Cardiac muscle cell (in vitro differentiated cells and primary cell): Measurements from ENCODE around the gene ENO2. TPM values are rescaled to one million over a fixed set of nuclear protein-coding genes. Genes with fewer than 3 reads are reported as not detected.
"Not testable (repeated sequence)": the region's sequence is repeated elsewhere in the genome, so short reads cannot be mapped to it uniquely, and the experiment has no call there.

Source experiments
- DNase-seq, 2 donors: peaks; one replicate each; pipeline versions ENCODE4 v3.0.0 to v3.0.0-alpha.2; 2010 to 2017; ENCODE audit warnings: low read depth in 1 of 2, low spot score in 1 of 2
- H3K27ac ChIP-seq: fragments of 200-600 bp; sonication (generic); 2 replicates; pipeline ENCODE4 v1.5.1; 2016
- H3K27me3 ChIP-seq: fragments of 200-600 bp; sonication (generic); 2 replicates; pipeline ENCODE4 v1.6.0; 2016; ENCODE audit warnings: control low read depth
- H3K36me3 ChIP-seq: fragments of 200-600 bp; sonication (generic); 2 replicates; pipeline ENCODE4 v1.5.1; 2016; ENCODE audit warnings: control low read depth
- H3K4me1 ChIP-seq: fragments of 200-600 bp; sonication (generic); 2 replicates; pipeline ENCODE4 v1.8.1; 2017; ENCODE audit warnings: low read depth, mild to moderate bottlenecking, mixed run types
- H3K4me3 ChIP-seq: fragments of 200-600 bp; sonication (generic); 2 replicates; pipeline ENCODE4 v1.5.1; 2016; ENCODE audit warnings: mild to moderate bottlenecking
- H3K9me3 ChIP-seq: fragments of 200-600 bp; sonication (generic); 2 replicates; pipeline ENCODE4 v1.5.1; 2017; ENCODE audit warnings: low read depth, mild to moderate bottlenecking, control low read depth
- CTCF ChIP-seq: IDR thresholded peaks from 2 replicates; pipeline ENCODE4 v1.5.1; 2012; ENCODE audit warnings: low read depth, mild to moderate bottlenecking, low read length
- polyA plus RNA-seq: library from polyadenylated mRNA; unstranded; fragments of >200 nt; fragmentation: Nextera tagmentation; extraction: Ambion mirVana; gene quantifications from 2 replicates; pipeline ENCODE4 v1.2.1, GENCODE V29; 2016
- total RNA-seq: library from RNA; depleted of rRNA; stranded (reverse); fragments of >200 nt; gene quantifications from 2 replicates; pipeline ENCODE4 v1.2.3, GENCODE V29; 2016

The ENO2 gene
- total and polyA plus RNA-seq, 2 experiments from 2014 or later, result 87.7 to 133 TPM

GRCh38 chr12:6903722-6904121 lies 10.7 kb upstream of the ENO2 start:
- Histone ChIP-seq H3K4me1 (peaks cover 4% of the 10 kb centered on the region), H3K4me3 (no peak overlapping the region), H3K27ac (no peak overlapping the region), H3K36me3 (no peaks in the 10 kb centered on the region), H3K27me3 (no peaks in the 10 kb centered on the region), H3K9me3 (no peaks in the 10 kb centered on the region)
- TF ChIP-seq CTCF, result no peak
- no peak for DNase-seq

GRCh38 chr12:6904280-6905276 lies 9.8 kb upstream of the ENO2 start, which contains the start of gene LRRC23:
Gene LRRC23 (plus strand): TSS chr12:6904822. CDS start chr12:6905634, 812 bp downstream.
- H3K4me1 ChIP-seq, result peaks cover 4% of the 10 kb centered on the region
- H3K27ac ChIP-seq, result peak within 1 kb of the TSS; percentile 60
- no peaks in the 10 kb centered on the region for H3K27me3 ChIP-seq
- TF ChIP-seq CTCF, result no peak
- no peaks in the 10 kb centered on the region for H3K9me3 ChIP-seq
- H3K36me3 ChIP-seq, result no peaks in the 10 kb centered on the region
- DNase-seq, result peak; percentile 96 to 98
- peak within 1 kb of the TSS; percentile 70 for H3K4me3 ChIP-seq

- Histone ChIP-seq H3K27ac (no peak overlapping the region), H3K36me3 (no peaks in the 10 kb centered on the region), H3K27me3 (no peaks in the 10 kb centered on the region), H3K9me3 (no peaks in the 10 kb centered on the region), H3K4me1 (peaks cover 4% of the 10 kb centered on the region), H3K4me3 (peak overlapping the region; percentile 70)
- TF ChIP-seq CTCF, result no peak
- DNase-seq, result no peak
Observed at GRCh38 chr12:6905414-6906040, 8.9 kb upstream of the ENO2 start.

- H3K36me3 ChIP-seq, H3K4me3 ChIP-seq, H3K9me3 ChIP-seq, H3K27ac ChIP-seq, DNase-seq, H3K27me3 ChIP-seq, H3K4me1 ChIP-seq: not testable (repeated sequence)
Observed at GRCh38 chr12:6908141-6908540, 6.2 kb upstream of the ENO2 start.

GRCh38 chr12:6909421-6910145 lies 4.8 kb upstream of the ENO2 start:
- H3K4me1 ChIP-seq, result peaks cover 4% of the 10 kb centered on the region
- no peak overlapping the region for H3K27ac ChIP-seq
- TF ChIP-seq CTCF, result no peak
- H3K27me3 ChIP-seq, result no peaks in the 10 kb centered on the region
- no peak for DNase-seq
- no peaks in the 10 kb centered on the region for H3K9me3 ChIP-seq
- no peak overlapping the region for H3K4me3 ChIP-seq
- H3K36me3 ChIP-seq, result no peaks in the 10 kb centered on the region
